ENCODE results near the gene MYH16.

DNA sequence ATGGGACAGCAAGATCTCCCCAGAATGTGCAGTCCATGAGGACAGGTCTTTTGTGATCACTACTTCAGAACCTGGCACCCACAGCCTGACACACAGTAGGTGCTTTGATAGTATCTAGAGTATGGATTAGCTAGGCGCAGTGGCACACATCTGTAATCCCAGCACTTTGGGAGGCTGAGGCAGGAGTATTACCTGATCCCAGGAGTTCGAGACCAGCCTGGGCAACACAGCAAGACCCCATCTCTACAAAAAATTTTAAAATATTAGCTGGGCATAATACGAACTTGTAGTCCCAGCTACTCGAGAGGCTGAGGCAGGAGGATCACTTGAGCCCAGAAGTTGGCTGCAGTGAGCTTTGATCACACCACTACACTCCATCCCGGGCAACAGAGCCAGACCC is 79.6 kb downstream of the MYH16 start:
- TF ChIP-seq, protein P1, sequence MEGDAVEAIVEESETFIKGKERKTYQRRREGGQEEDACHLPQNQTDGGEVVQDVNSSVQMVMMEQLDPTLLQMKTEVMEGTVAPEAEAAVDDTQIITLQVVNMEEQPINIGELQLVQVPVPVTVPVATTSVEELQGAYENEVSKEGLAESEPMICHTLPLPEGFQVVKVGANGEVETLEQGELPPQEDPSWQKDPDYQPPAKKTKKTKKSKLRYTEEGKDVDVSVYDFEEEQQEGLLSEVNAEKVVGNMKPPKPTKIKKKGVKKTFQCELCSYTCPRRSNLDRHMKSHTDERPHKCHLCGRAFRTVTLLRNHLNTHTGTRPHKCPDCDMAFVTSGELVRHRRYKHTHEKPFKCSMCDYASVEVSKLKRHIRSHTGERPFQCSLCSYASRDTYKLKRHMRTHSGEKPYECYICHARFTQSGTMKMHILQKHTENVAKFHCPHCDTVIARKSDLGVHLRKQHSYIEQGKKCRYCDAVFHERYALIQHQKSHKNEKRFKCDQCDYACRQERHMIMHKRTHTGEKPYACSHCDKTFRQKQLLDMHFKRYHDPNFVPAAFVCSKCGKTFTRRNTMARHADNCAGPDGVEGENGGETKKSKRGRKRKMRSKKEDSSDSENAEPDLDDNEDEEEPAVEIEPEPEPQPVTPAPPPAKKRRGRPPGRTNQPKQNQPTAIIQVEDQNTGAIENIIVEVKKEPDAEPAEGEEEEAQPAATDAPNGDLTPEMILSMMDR (IDR thresholded peaks at IDR 0.05): no peak
- no peak for TF ChIP-seq POLR2AphosphoS5 (IDR thresholded peaks at IDR 0.05)
